BE2C (cell line): ENCODE measurements around the gene ST6GALNAC5.

Experiments used
- DNase-seq: peaks from one replicate; pipeline ENCODE4 v3.0.0-alpha.2; 2020
- H3K27me3 ChIP-seq: fragments of 250-450 bp; sonication (Bioruptor Pico); 2 replicates; pipeline ENCODE4 v1.5.1; 2020; ENCODE audit warnings: mild to moderate bottlenecking
- H3K36me3 ChIP-seq: fragments of 250-450 bp; sonication (Bioruptor Pico); 2 replicates; pipeline ENCODE4 v1.5.1; 2020; ENCODE audit warnings: mild to moderate bottlenecking
- H3K4me1 ChIP-seq: fragments of 250-450 bp; sonication (Bioruptor Pico); 2 replicates; pipeline ENCODE4 v1.5.1; 2020
- H3K4me3 ChIP-seq: 2 replicates; pipeline ENCODE4 v1.5.1; 2011; ENCODE audit warnings: low read depth, low read length
- H3K9me3 ChIP-seq: fragments of 250-450 bp; sonication (Bioruptor Pico); 2 replicates; pipeline ENCODE4 v1.5.1; 2020
- CTCF ChIP-seq: IDR thresholded peaks from 2 replicates; pipeline ENCODE4 v1.5.1; 2012; ENCODE audit warnings: mild to moderate bottlenecking, low read depth, low read length

The ST6GALNAC5 gene

GRCh38 chr1:76861149-76861548 is 6.1 kb upstream of the ST6GALNAC5 start:
- DNase-seq: no peak
- TF ChIP-seq CTCF: no peak

GRCh38 chr1:76862447-76862846 is 4.8 kb upstream of the ST6GALNAC5 start:
- TF ChIP-seq CTCF: no peak
- H3K27me3 ChIP-seq: no peaks in the 10 kb centered on the region
- no peaks in the 10 kb centered on the region for H3K36me3 ChIP-seq
- H3K4me1 ChIP-seq: no peaks in the 10 kb centered on the region
- H3K9me3 ChIP-seq: no peaks in the 10 kb centered on the region
- DNase-seq: no peak
- H3K4me3 ChIP-seq: no peak overlapping the region

More at GRCh38 chr1:76861149-76861548, 6.1 kb upstream of the ST6GALNAC5 start:
- Histone ChIP-seq H3K4me1 (no peaks in the 10 kb centered on the region), H3K27me3 (no peaks in the 10 kb centered on the region), H3K4me3 (no peak overlapping the region), H3K9me3 (no peaks in the 10 kb centered on the region), H3K36me3 (no peaks in the 10 kb centered on the region)

GRCh38 chr1:76864383-76864782 is 2.9 kb upstream of the ST6GALNAC5 start:
- DNase-seq: no peak
- no peak for TF ChIP-seq CTCF
- H3K27me3 ChIP-seq: no peaks in the 10 kb centered on the region
- no peak overlapping the region for H3K4me3 ChIP-seq
- no peaks in the 10 kb centered on the region for H3K9me3 ChIP-seq
- H3K36me3 ChIP-seq: no peaks in the 10 kb centered on the region
- no peaks in the 10 kb centered on the region for H3K4me1 ChIP-seq

GRCh38 chr1:76865696-76866286 is 1.5 kb upstream of the ST6GALNAC5 start:
- DNase-seq: no peak
- Histone ChIP-seq H3K4me3 (no peak overlapping the region), H3K4me1 (no peaks in the 10 kb centered on the region), H3K36me3 (no peaks in the 10 kb centered on the region), H3K9me3 (no peaks in the 10 kb centered on the region), H3K27me3 (no peaks in the 10 kb centered on the region)
- TF ChIP-seq CTCF: no peak

- no peak for TF ChIP-seq CTCF
- Histone ChIP-seq H3K36me3 (no peaks in the 10 kb centered on the region), H3K4me1 (no peaks in the 10 kb centered on the region), H3K27me3 (no peaks in the 10 kb centered on the region), H3K9me3 (no peaks in the 10 kb centered on the region), H3K4me3 (no peak overlapping the region)
- no peak for DNase-seq
Measured at GRCh38 chr1:76866566-76866965, 714 bp upstream of the ST6GALNAC5 start.

GRCh38 chr1:76868154-76868882 is 1.0 kb downstream of the ST6GALNAC5 start:
- Histone ChIP-seq H3K9me3 (no peaks in the 10 kb centered on the region), H3K36me3 (no peaks in the 10 kb centered on the region), H3K4me3 (peak overlapping the region; percentile 76), H3K27me3 (no peaks in the 10 kb centered on the region), H3K4me1 (no peaks in the 10 kb centered on the region)
- TF ChIP-seq CTCF: peak; percentile 20; the same call in 1 of the 2 replicates
- DNase-seq: peak; percentile 72
